ENCODE measurements around the gene CREB3L2.

GRCh38 chr7:138004046-138004445, 2.2 kb upstream of the CREB3L2 start:
- TF ChIP-seq, protein P1, sequence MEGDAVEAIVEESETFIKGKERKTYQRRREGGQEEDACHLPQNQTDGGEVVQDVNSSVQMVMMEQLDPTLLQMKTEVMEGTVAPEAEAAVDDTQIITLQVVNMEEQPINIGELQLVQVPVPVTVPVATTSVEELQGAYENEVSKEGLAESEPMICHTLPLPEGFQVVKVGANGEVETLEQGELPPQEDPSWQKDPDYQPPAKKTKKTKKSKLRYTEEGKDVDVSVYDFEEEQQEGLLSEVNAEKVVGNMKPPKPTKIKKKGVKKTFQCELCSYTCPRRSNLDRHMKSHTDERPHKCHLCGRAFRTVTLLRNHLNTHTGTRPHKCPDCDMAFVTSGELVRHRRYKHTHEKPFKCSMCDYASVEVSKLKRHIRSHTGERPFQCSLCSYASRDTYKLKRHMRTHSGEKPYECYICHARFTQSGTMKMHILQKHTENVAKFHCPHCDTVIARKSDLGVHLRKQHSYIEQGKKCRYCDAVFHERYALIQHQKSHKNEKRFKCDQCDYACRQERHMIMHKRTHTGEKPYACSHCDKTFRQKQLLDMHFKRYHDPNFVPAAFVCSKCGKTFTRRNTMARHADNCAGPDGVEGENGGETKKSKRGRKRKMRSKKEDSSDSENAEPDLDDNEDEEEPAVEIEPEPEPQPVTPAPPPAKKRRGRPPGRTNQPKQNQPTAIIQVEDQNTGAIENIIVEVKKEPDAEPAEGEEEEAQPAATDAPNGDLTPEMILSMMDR (IDR thresholded peaks at IDR 0.05), result no peak
- TF ChIP-seq EP300 (IDR thresholded peaks at IDR 0.05), result no peak

All from ovary (tissue), 3 donors.